ENCODE measurements around the gene PRDM16. TPM values are rescaled to one million over a fixed set of nuclear protein-coding genes. Genes with fewer than 3 reads are reported as not detected.

Gene PRDM16
- total RNA-seq, 1 experiment from 2014 or later, result 0.04 TPM

- Histone ChIP-seq H3K27me3 (ENCODE audit: low read length) (peaks cover 47% of the 10 kb centered on the region), H3K36me3 (ENCODE audit: low read depth, low read length) (no peaks in the 10 kb centered on the region), H3K27ac (ENCODE audit: low read length) (no peak overlapping the region), H3K79me2 (ENCODE audit: low read length) (no peaks in the 10 kb centered on the region), H3K4me2 (ENCODE audit: low read length) (no peak overlapping the region), H3F3A (ENCODE audit: low read length, unreplicated experiment) (no peaks in the 10 kb centered on the region), H3K9ac (ENCODE audit: low read length) (no peak overlapping the region), H4K20me1 (ENCODE audit: low read length) (no peaks in the 10 kb centered on the region), H2AFZ (ENCODE audit: low read length) (no peak overlapping the region), H3K4me3 (ENCODE audit: low read length) (no peak overlapping the region), H3K9me3 (ENCODE audit: low read length) (no peaks in the 10 kb centered on the region), H3K9me2 (replicated peaks; ENCODE audit: low read length) (no peaks in the 10 kb centered on the region), H3K4me1 (ENCODE audit: insufficient read depth, low read length) (no peaks in the 10 kb centered on the region)
- ATAC-seq (no peak), DNase-seq (no peak)
- TF ChIP-seq, protein P1, sequence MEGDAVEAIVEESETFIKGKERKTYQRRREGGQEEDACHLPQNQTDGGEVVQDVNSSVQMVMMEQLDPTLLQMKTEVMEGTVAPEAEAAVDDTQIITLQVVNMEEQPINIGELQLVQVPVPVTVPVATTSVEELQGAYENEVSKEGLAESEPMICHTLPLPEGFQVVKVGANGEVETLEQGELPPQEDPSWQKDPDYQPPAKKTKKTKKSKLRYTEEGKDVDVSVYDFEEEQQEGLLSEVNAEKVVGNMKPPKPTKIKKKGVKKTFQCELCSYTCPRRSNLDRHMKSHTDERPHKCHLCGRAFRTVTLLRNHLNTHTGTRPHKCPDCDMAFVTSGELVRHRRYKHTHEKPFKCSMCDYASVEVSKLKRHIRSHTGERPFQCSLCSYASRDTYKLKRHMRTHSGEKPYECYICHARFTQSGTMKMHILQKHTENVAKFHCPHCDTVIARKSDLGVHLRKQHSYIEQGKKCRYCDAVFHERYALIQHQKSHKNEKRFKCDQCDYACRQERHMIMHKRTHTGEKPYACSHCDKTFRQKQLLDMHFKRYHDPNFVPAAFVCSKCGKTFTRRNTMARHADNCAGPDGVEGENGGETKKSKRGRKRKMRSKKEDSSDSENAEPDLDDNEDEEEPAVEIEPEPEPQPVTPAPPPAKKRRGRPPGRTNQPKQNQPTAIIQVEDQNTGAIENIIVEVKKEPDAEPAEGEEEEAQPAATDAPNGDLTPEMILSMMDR (conservative IDR thresholded peaks at IDR 0.05; ENCODE audit: low read depth, low read length), result no peak
- TF ChIP-seq EZH2phosphoT487 (IDR thresholded peaks at IDR 0.05; ENCODE audit: borderline replicate concordance, low read length) (no peak), EZH2 (IDR thresholded peaks at IDR 0.05; ENCODE audit: low read length, unreplicated experiment) (no peak)
- ChIA-PET CTCF (no interaction called here), POLR2A (ENCODE audit: unreplicated experiment) (no interaction called here)
- intact Hi-C loops (cut with micrococcal nuclease), result no loop called here
- no TSS peak for BruUV-seq (replicated peaks)
Measured at GRCh38 chr1:3114131-3114744, 45.2 kb downstream of the PRDM16 start.

DNA sequence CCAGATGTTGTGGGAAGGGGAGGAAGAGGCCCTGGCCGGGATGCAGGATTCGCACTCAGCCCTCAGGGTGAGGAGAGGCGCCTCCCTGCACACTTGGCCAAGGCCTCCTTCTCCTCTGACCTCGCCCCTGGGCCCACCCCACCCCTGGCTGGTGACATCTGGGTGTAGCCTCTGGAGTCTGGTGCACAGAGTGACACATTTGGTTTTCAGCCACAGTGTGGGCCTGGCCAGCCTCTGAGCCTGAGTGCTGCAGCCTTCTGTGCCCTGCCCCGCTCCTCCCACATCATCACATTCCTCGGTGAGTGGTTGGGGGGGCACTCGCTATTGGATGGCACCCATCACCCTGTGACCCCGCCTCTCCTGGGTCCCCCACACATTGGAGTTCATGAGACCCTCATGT is 45.8 kb downstream of the PRDM16 start:
- Histone ChIP-seq H3K4me3 (ENCODE audit: low read length) (no peak overlapping the region), H3K9me3 (ENCODE audit: low read length) (no peaks in the 10 kb centered on the region), H3K79me2 (ENCODE audit: low read length) (no peaks in the 10 kb centered on the region), H2AFZ (ENCODE audit: low read length) (no peak overlapping the region), H4K20me1 (ENCODE audit: low read length) (no peaks in the 10 kb centered on the region), H3K9me2 (replicated peaks; ENCODE audit: low read length) (no peaks in the 10 kb centered on the region), H3F3A (ENCODE audit: low read length, unreplicated experiment) (no peaks in the 10 kb centered on the region), H3K27me3 (ENCODE audit: low read length) (peaks cover 47% of the 10 kb centered on the region), H3K27ac (ENCODE audit: low read length) (no peak overlapping the region), H3K4me1 (ENCODE audit: insufficient read depth, low read length) (no peaks in the 10 kb centered on the region), H3K36me3 (ENCODE audit: low read depth, low read length) (no peaks in the 10 kb centered on the region), H3K9ac (ENCODE audit: low read length) (no peak overlapping the region), H3K4me2 (ENCODE audit: low read length) (no peak overlapping the region)
- DNase-seq (no peak), ATAC-seq (no peak)
- BruUV-seq (replicated peaks), result no TSS peak
- TF ChIP-seq, protein P1 (conservative IDR thresholded peaks at IDR 0.05; ENCODE audit: low read depth, low read length), result no peak
- TF ChIP-seq EZH2phosphoT487 (IDR thresholded peaks at IDR 0.05; ENCODE audit: borderline replicate concordance, low read length) (no peak), EZH2 (IDR thresholded peaks at IDR 0.05; ENCODE audit: low read length, unreplicated experiment) (no peak)
- CTCF ChIA-PET, result no interaction called here
- POLR2A ChIA-PET (ENCODE audit: unreplicated experiment), result no interaction called here
- intact Hi-C loops (cut with micrococcal nuclease), result no loop called here

DNA sequence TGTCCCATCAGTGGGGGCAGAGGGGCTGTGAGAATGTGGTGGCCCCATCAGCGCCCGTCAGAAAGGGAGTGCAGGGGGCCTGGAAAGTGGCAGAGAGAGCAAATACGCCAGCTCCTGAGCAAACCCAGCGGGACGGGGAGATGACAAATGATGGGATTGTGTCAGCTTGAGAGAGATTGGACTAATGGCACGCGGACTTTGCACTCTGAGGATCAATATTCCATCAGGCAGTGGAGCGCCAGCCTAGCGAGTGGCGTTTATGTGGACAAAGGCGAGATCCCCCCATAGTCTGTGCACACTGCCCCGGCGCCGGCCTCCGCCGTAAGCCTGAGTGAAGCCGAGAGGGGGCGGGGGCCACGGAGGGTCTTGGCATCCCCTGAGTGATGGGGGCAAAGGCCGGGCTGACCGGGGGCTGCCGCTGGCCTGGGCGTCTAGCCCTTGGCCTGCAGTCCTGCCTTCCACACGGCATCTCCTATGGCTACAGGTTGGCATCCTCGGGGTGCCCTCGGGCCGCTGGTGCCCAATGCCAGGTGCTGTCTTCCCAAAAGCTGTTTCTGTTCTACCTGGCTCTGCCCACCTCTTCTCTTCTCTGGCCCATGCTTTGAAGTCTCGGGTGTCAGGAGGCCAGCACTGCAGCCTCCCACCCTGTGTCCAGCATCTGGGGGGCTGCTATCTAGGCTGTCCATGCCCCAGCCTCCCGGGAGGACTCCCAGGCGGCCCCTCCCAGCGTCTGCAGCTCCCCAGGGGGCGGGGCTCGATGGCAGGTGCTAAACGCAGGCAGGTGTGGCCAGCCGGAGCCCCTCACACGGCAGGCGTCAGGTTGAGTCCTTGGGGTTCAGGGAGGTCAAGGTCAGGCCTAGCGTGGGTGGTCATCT is 46.5 kb downstream of the PRDM16 start:
- no peak for TF ChIP-seq EZH2phosphoT487 (IDR thresholded peaks at IDR 0.05; ENCODE audit: borderline replicate concordance, low read length)
- TF ChIP-seq, protein P1 (conservative IDR thresholded peaks at IDR 0.05; ENCODE audit: low read depth, low read length), result no peak
- no peak for TF ChIP-seq EZH2 (IDR thresholded peaks at IDR 0.05; ENCODE audit: low read length, unreplicated experiment)
- DNase-seq (no peak), ATAC-seq (no peak)
- H3K9ac ChIP-seq (ENCODE audit: low read length), result no peak overlapping the region
- intact Hi-C loops (cut with micrococcal nuclease), result no loop called here
- H3K4me1 ChIP-seq (ENCODE audit: insufficient read depth, low read length), result no peaks in the 10 kb centered on the region
- POLR2A ChIA-PET (ENCODE audit: unreplicated experiment), result no interaction called here
- no peaks in the 10 kb centered on the region for H3K9me3 ChIP-seq (ENCODE audit: low read length)
- peaks cover 49% of the 10 kb centered on the region for H3K27me3 ChIP-seq (ENCODE audit: low read length)
- no peak overlapping the region for H3K4me3 ChIP-seq (ENCODE audit: low read length)
- H3K36me3 ChIP-seq (ENCODE audit: low read depth, low read length), result no peaks in the 10 kb centered on the region
- no peaks in the 10 kb centered on the region for H4K20me1 ChIP-seq (ENCODE audit: low read length)
- no peak overlapping the region for H3K27ac ChIP-seq (ENCODE audit: low read length)
- no peaks in the 10 kb centered on the region for H3F3A ChIP-seq (ENCODE audit: low read length, unreplicated experiment)
- CTCF ChIA-PET, result no interaction called here
- no peak overlapping the region for H3K4me2 ChIP-seq (ENCODE audit: low read length)
- no peaks in the 10 kb centered on the region for H3K79me2 ChIP-seq (ENCODE audit: low read length)
- no peaks in the 10 kb centered on the region for H3K9me2 ChIP-seq (replicated peaks; ENCODE audit: low read length)
- BruUV-seq (replicated peaks), result no TSS peak
- no peak overlapping the region for H2AFZ ChIP-seq (ENCODE audit: low read length)
